ENCODE data around the gene BLOC1S5. TPM values are rescaled to one million over a fixed set of nuclear protein-coding genes. Genes with fewer than 3 reads are reported as not detected.

The BLOC1S5 gene
- total RNA-seq, 1 experiment from 2014 or later = 22.0 TPM

DNA sequence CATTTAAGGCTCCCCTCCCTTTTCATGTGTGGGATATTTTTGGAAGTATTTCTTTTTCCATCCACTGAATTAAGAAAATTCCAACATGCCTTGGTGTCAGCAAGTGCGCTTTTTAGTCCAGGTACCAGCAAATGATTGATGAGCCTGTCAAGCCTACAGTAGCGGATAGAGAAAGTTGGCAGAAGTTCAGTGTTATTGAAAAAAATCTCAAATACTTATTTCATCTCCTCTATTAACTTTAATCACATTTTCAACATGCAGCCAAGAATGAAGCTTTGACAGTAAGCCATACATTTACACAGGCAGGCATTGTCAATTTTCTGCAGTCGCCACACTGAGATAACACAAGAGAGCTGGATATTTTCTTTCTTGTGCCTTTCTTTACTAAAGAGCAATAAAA is 50.4 kb downstream of the BLOC1S5 start:
- no peak for DNase-seq (ENCODE audit: low read depth in 1 of 2, low spot score in 2 of 2)
- Histone ChIP-seq H3K4me3 (no peak overlapping the region), H3K36me3 (peaks cover 6% of the 10 kb centered on the region; the same call in 1 of the 2 replicates), H3K4me1 (replicated peaks) (no peaks in the 10 kb centered on the region), H3K9me3 (replicated peaks) (no peaks in the 10 kb centered on the region), H3K27ac (no peak overlapping the region), H3K27me3 (replicated peaks) (no peaks in the 10 kb centered on the region)

DNA sequence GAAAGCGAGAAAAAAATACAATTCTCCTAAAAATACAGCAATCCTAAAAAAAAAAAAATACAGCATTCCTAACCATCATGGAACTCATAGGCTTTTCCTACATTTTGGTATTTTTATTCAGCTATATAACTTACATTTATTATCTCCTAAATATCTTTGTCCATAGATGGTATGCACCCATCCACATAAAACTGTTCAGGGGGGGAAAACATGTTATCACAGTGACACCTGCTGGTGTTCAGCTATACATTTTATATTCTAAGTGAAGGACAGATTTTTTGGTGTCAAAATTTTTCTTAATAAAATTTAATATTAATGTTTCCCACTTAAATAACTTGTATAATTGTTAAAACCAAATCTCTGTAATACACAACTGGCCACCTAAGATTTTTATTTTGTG is 58.0 kb downstream of the BLOC1S5 start:
- no peaks in the 10 kb centered on the region for H3K4me1 ChIP-seq (replicated peaks)
- H3K27me3 ChIP-seq (replicated peaks) = no peaks in the 10 kb centered on the region
- peak in 1 of 2 experiments; percentile 19 for DNase-seq (ENCODE audit: low read depth in 1 of 2, low spot score in 2 of 2)

DNA sequence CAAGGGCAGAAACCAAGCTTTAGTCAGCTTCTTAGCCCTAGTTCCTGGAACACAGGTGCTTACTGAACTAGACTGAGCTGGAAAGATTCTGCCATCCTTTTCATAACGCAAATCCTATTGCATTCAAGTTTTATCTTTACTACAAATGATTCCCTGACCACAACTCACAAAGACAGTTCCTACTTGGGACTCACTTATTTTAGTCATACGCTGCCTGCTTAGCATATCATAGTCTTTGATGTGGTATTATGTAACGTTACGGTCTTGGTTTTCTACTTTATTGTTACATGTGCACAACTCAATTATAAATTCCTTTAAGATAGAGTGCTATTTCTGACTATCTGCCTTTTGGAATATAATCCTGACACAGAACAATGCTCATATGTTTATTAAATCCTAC is 59.1 kb downstream of the BLOC1S5 start:
- H3K27me3 ChIP-seq (replicated peaks) = no peaks in the 10 kb centered on the region
- H3K9me3 ChIP-seq (replicated peaks) = no peaks in the 10 kb centered on the region
- no peak overlapping the region for H3K4me3 ChIP-seq
- H3K36me3 ChIP-seq = no peaks in the 10 kb centered on the region
- H3K4me1 ChIP-seq (replicated peaks) = peaks cover 7% of the 10 kb centered on the region; the same call in 1 of the 2 replicates
- H3K27ac ChIP-seq = no peak overlapping the region
- no peak for DNase-seq (ENCODE audit: low read depth in 1 of 2, low spot score in 2 of 2)

More for the DNA sequence above, 58.0 kb downstream of the BLOC1S5 start:
- H3K9me3 ChIP-seq (replicated peaks) = no peaks in the 10 kb centered on the region
- H3K4me3 ChIP-seq = no peak overlapping the region
- no peak overlapping the region for H3K27ac ChIP-seq
- no peaks in the 10 kb centered on the region for H3K36me3 ChIP-seq

DNA sequence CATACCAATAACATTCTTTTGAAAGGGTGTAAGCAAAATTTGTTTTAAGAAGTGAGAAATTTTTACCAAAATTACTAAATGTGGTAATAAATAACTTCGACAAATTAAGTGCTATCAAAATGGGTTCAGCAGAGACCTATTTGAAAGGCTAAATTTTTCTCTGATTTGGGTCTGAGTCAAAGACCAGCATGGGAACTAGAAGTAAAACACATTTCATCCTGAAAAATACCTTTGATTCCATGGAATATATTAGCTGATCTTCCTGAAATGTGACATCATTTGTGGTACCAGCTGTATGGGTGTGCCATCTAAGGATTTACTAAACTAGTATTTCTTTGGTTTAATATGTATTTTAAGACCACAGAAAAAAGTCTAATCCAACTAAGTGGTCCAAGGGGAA is 63.6 kb downstream of the BLOC1S5 start:
- Histone ChIP-seq H3K27ac (no peak overlapping the region), H3K4me1 (replicated peaks) (peaks cover 11% of the 10 kb centered on the region; the same call in 1 of the 2 replicates), H3K4me3 (no peak overlapping the region), H3K36me3 (no peaks in the 10 kb centered on the region), H3K9me3 (replicated peaks) (no peaks in the 10 kb centered on the region), H3K27me3 (replicated peaks) (no peaks in the 10 kb centered on the region)
- DNase-seq (ENCODE audit: low read depth in 1 of 2, low spot score in 2 of 2) = no peak

DNA sequence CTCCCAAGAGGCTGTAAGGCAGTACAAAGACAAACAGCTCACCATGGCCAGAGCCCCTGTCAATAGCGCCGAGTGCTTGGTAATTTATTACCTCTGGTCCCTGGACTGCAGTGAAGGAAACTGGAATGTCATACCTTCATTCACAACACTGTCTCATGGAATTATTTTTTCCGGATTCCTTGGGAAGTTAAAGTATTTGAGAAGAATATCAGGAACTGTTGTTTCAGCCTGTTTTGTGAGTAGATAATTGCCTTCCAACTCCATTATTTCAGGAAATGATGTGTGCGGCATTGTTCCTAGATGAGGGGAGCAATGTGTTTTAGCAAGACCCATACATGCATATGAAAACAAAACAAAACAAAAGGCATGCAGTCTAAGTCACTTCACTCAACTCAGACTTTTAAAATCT is 64.0 kb downstream of the BLOC1S5 start:
- Histone ChIP-seq H3K27ac (no peak overlapping the region), H3K9me3 (replicated peaks) (no peaks in the 10 kb centered on the region), H3K4me1 (replicated peaks) (peaks cover 11% of the 10 kb centered on the region; the same call in 1 of the 2 replicates), H3K27me3 (replicated peaks) (no peaks in the 10 kb centered on the region), H3K36me3 (no peaks in the 10 kb centered on the region), H3K4me3 (no peak overlapping the region)
- DNase-seq (ENCODE audit: low read depth in 1 of 2, low spot score in 2 of 2) = peak in 1 of 2 experiments; percentile 29

DNA sequence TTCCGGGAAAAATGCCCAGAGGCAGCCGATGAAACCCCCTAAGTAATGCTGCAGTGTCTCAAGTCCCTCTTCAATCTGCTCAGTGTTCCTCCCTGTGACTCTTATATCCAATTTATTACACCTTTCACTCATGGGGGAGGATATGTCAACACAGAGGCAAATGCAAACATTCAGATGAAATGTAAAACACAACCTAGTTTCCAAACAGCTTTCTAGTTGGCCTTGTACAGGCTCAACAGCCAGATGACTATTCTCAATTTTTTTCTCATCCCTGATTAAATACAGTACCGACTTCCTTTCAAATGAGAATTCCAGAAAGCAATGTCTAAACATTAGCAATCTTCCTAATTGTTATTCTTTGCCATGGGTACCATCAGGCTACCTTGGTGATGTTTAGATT is 65.0 kb downstream of the BLOC1S5 start:
- Histone ChIP-seq H3K9me3 (replicated peaks) (no peaks in the 10 kb centered on the region), H3K4me3 (no peak overlapping the region), H3K27me3 (replicated peaks) (no peaks in the 10 kb centered on the region), H3K27ac (no peak overlapping the region), H3K4me1 (replicated peaks) (peaks cover 11% of the 10 kb centered on the region; the same call in 1 of the 2 replicates), H3K36me3 (no peaks in the 10 kb centered on the region)
- no peak for DNase-seq (ENCODE audit: low read depth in 1 of 2, low spot score in 2 of 2)

DNA sequence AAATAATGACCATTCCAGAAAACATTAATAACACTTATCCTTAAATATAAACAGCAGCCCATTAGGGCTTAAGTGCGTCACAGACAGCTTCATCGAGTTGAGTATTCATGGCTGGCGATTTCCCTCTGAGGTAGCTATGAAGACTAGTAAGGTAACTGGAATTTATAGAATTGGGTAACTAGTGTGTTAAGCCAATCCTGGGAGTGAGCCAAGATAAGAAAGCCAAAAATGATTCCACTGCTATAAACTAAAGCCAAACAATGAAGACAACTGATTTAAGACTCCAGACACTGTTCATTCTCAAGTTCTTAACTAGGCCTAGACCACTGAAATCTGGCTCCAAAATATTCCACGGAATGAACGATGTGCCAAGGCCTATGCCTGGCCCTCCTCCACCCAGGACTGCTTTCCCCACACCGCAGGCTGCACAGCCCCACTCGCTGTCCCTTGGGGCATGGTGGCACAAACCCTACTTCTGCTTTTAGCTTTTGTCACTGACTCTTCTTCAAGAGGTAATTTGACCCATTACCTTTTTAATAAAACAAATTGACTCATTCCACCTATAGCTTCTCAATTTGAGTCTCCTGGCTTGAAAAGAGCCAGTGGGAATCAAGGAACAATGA is 66.0 kb downstream of the BLOC1S5 start:
- Histone ChIP-seq H3K27ac (no peak overlapping the region), H3K4me3 (no peak overlapping the region), H3K9me3 (replicated peaks) (no peaks in the 10 kb centered on the region), H3K27me3 (replicated peaks) (no peaks in the 10 kb centered on the region), H3K4me1 (replicated peaks) (peaks cover 11% of the 10 kb centered on the region; the same call in 1 of the 2 replicates), H3K36me3 (no peaks in the 10 kb centered on the region)
- no peak for DNase-seq (ENCODE audit: low read depth in 1 of 2, low spot score in 2 of 2)

DNA sequence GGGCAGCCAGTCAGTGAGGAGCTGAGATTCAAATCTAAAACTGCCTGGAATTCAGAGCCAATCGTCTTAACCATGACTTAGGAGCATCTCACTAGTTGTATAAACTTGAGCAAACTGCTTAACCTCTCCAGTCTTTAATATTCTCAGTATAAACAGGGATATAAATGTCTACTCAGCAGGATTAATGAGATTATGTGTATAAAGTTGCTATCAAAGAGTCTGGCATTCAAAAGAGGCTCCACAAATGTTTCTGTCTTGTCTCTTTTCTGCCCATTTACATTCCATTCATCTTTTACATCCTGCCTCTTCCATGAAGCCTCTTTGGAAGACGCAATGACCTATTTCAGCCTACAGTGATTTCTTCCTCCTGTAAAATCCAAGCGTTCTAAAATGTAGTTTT is 66.9 kb downstream of the BLOC1S5 start:
- H3K36me3 ChIP-seq = no peaks in the 10 kb centered on the region
- no peaks in the 10 kb centered on the region for H3K9me3 ChIP-seq (replicated peaks)
- H3K27ac ChIP-seq = no peak overlapping the region
- H3K27me3 ChIP-seq (replicated peaks) = no peaks in the 10 kb centered on the region
- no peak overlapping the region for H3K4me3 ChIP-seq
- peaks cover 11% of the 10 kb centered on the region; the same call in 1 of the 2 replicates for H3K4me1 ChIP-seq (replicated peaks)
- no peak for DNase-seq (ENCODE audit: low read depth in 1 of 2, low spot score in 2 of 2)

DNA sequence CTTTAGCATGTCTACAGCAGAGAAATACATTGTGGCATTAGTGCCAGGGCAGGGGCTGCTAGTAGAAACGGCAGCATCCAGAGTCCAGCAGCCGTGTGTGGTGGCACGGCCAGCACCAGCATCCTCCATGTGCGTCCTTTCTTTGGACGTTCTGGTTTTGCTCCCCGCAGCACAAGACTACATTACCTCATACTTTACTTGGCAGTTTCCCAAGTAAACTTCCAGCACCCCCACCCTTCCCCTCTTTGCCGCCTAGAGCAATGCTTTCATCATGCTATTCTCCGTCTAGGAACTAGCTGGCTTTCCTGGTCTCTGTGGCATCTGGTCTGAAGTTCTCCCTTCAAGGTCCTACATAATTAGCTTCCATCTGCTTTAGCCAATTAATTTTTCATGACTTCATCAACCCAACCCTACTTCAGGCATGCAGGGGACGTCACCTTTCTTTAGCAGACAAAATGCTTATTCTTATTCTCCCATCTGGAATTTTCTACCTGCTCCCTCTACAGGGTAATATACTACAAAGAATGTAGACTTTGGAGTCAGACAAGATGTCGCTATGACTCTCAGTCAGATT is 67.6 kb downstream of the BLOC1S5 start:
- Histone ChIP-seq H3K27me3 (replicated peaks) (no peaks in the 10 kb centered on the region), H3K36me3 (no peaks in the 10 kb centered on the region), H3K4me1 (replicated peaks) (peaks cover 11% of the 10 kb centered on the region; the same call in 1 of the 2 replicates), H3K27ac (no peak overlapping the region), H3K4me3 (no peak overlapping the region), H3K9me3 (replicated peaks) (no peaks in the 10 kb centered on the region)
- DNase-seq (ENCODE audit: low read depth in 1 of 2, low spot score in 2 of 2) = no peak

DNA sequence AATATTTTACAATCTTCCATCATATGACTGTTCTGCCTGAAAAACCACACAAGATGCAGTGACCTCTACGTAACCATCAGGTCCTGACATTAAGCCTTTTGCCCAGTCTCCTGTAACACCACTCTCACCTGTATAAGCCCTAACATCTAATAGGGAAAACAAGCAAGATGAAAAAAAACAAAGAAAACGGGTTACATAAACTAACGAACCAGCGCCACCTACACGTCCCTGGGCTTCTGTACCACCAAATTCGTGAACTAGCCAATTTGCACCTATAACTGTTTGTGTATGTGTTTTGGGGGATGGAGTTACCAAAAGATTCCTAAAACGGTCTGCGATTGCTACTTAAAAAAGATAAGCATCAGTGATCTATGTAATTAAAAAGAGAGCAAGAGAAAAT is 70.2 kb downstream of the BLOC1S5 start:
- DNase-seq (ENCODE audit: low read depth in 1 of 2, low spot score in 2 of 2) = no peak
- H3K27ac ChIP-seq = no peak overlapping the region
- no peaks in the 10 kb centered on the region for H3K9me3 ChIP-seq (replicated peaks)
- H3K4me3 ChIP-seq = no peak overlapping the region
- H3K4me1 ChIP-seq (replicated peaks) = no peaks in the 10 kb centered on the region
- no peaks in the 10 kb centered on the region for H3K36me3 ChIP-seq
- no peaks in the 10 kb centered on the region for H3K27me3 ChIP-seq (replicated peaks)

DNA sequence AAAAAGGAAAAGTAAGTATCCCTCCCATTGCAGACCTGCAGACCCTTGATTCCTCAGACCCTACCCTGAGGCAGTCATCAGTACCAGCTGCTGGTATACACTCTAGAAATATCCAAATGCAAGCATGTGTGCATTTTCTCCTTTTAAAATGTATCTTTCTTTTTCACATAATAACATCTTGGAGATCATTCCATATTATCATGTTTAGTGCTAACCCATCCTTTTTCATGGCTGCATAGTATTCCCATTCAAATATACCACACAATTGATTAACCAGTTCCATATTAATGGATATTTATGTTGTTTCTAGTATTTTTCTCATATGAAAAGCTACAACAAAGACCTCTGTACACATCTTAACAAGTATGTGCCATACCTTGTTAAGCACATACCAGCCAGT is 70.8 kb downstream of the BLOC1S5 start:
- no peaks in the 10 kb centered on the region for H3K36me3 ChIP-seq
- H3K4me1 ChIP-seq (replicated peaks) = no peaks in the 10 kb centered on the region
- DNase-seq (ENCODE audit: low read depth in 1 of 2, low spot score in 2 of 2) = no peak

DNA sequence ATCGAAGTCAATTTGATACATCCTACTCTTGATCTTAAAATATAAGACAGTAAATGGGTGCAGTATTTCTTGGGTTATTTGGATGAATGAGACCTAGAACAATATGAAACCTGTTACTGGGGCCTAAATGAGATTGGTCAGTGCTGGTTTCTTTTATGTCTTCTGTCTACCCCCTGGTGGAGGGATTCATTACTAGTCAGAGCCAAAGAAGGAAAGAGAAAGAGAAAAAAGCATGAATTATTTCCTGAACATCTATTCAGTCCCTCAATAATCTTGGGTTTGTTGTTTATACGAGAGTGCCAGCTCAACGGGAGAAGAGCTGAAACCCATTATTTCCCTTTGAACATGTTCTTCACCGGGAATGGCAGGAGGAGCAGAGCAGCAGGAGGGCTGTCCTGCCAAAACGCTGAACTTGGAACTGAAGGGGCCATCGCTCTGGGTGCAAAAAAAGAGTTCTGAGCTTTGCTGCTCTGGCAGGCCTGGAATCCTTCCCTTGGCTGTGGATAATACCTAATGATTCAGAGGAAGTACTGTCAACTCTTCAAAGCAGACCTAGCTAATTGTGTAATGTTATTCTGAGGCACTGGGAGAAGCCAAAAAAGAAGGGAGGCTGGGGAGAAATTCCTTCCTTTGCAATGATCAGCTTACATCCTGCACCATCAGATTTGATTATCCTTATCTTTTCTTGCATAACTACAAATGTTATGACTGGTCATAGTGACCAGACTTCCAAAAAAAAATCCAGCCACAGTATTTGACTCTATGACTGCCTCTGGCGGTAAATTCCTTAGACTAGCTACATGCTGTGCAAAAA is 72.0 kb downstream of the BLOC1S5 start:
- no peak overlapping the region for H3K4me3 ChIP-seq
- no peaks in the 10 kb centered on the region for H3K36me3 ChIP-seq
- H3K4me1 ChIP-seq (replicated peaks) = no peaks in the 10 kb centered on the region
- peak in 1 of 2 experiments; percentile 65 for DNase-seq (ENCODE audit: low read depth in 1 of 2, low spot score in 2 of 2)
- H3K27me3 ChIP-seq (replicated peaks) = no peaks in the 10 kb centered on the region
- no peaks in the 10 kb centered on the region for H3K9me3 ChIP-seq (replicated peaks)
- no peak overlapping the region for H3K27ac ChIP-seq

More for the DNA sequence above, 70.8 kb downstream of the BLOC1S5 start:
- H3K27ac ChIP-seq = no peak overlapping the region
- no peaks in the 10 kb centered on the region for H3K9me3 ChIP-seq (replicated peaks)
- H3K27me3 ChIP-seq (replicated peaks) = no peaks in the 10 kb centered on the region
- H3K4me3 ChIP-seq = no peak overlapping the region

DNA sequence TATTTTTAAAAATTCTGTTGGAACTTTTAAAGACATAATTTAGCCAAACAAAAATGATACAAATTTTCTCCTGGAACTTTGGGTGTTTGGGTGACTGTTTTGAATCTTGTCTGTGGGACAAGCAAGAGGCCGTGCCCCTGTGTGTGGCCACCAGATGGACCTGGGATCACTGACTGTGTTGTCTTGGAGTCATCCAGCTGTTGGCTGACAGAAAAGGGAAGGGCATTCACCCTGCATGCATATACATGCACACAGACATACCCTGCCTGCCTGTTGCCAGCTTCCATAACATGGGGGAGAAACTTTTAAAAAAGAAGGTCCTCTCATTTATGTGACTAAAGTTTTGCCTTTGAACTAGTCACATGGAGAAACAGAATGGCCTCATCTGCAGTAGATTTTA is 72.7 kb downstream of the BLOC1S5 start:
- Histone ChIP-seq H3K9me3 (replicated peaks) (no peaks in the 10 kb centered on the region), H3K27ac (no peak overlapping the region), H3K4me3 (no peak overlapping the region), H3K36me3 (no peaks in the 10 kb centered on the region), H3K4me1 (replicated peaks) (no peaks in the 10 kb centered on the region), H3K27me3 (replicated peaks) (no peaks in the 10 kb centered on the region)
- DNase-seq (ENCODE audit: low read depth in 1 of 2, low spot score in 2 of 2) = no peak

DNA sequence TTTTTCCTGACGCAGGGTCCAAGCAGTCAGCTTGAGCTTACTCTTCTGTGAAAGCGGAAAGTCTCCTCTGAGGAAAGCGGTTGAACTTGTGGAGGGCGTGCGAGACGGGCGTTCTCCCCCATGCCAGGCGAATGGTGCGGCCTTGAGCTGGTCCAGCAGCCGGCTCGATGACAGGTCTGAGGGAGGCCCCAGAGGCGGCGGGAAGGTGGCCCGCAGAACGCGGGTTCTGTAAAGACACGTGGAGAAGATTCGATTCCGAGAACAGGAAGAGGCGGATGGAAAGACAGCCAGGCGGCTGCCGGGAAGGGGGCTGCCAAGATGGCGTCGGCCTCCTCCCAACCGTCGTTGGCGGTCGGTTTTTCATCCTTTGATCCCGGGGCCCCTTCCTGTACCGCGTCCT is 78.0 kb downstream of the BLOC1S5 start:
- no peaks in the 10 kb centered on the region for H3K36me3 ChIP-seq
- no peak overlapping the region for H3K4me3 ChIP-seq
- no peaks in the 10 kb centered on the region for H3K4me1 ChIP-seq (replicated peaks)
- no peak overlapping the region for H3K27ac ChIP-seq
- no peaks in the 10 kb centered on the region for H3K27me3 ChIP-seq (replicated peaks)
- no peak for DNase-seq (ENCODE audit: low read depth in 1 of 2, low spot score in 2 of 2)
- no peaks in the 10 kb centered on the region for H3K9me3 ChIP-seq (replicated peaks)

Measured in SJSA1 (cell line).